Hematopoietic multipotent progenitor cell (in vitro differentiated cells): ENCODE results near the gene BCLAF1. TPM values are rescaled to one million over a fixed set of nuclear protein-coding genes. Genes with fewer than 3 reads are reported as not detected.
"Not testable (repeated sequence)": the region's sequence is repeated elsewhere in the genome, so short reads cannot be mapped to it uniquely, and the experiment has no call there.

ENCODE experiments used
- DNase-seq, 3 donors: peaks; one replicate each; pipeline ENCODE4 v3.0.0-alpha.2; 2011 to 2015; ENCODE audit warnings: low read depth in 2 of 3, low spot score in 2 of 3
- total RNA-seq: library from RNA; depleted of rRNA; stranded (reverse); fragments of >200 nt; gene quantifications from one replicate; pipeline ENCODE4 v1.2.3, GENCODE V29; 2012

BCLAF1 gene
- total RNA-seq, 1 donor = 81.1 TPM

DNA sequence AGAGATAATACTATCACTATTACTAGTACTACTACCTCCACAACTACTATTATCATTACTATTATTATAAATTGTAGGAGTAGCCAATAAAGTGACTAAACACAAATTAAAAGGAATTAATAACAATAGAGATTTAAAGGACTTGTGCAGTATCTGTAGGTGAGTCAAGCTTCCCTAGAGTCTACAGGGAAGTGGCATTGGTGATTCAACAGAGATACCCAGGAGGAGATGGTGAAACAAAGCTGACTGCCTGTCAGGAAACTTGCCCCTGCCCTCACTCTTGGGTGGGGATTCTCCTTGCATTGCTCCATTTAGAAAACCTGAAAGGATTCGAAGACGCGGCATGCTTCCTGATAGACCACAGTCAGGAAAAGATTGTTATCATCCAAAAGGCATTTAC is 23.3 kb upstream of the BCLAF1 start:
- DNase-seq = no peak

DNA sequence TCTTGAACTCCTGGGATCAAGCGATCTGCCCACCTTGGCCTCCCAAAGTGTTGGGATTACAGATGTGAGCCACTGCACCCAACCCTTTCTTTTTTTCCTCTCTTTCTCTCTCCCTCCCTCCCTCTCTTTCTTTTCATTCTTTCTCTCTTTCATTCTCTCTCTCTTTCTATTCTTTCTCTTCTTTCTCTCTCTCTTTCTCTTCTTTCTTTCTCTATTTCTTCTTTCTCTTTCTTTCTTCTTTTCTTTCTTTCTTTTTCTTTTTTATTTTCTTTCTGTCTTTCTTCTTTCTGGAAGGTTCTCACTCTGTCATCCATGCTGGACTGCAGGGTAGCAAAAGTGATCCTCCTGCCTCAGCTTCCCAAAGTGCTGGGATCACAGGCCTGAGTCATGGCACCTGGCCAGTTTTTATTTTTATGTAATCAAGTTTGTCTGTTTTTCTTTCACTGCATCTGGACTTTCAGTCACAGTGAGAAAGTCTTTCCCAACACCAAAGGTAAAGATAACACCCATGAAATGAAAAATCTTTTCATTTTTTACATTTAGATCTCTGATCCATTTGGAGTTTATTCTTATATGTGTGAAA is 20.2 kb upstream of the BCLAF1 start:
- no peak for DNase-seq

DNA sequence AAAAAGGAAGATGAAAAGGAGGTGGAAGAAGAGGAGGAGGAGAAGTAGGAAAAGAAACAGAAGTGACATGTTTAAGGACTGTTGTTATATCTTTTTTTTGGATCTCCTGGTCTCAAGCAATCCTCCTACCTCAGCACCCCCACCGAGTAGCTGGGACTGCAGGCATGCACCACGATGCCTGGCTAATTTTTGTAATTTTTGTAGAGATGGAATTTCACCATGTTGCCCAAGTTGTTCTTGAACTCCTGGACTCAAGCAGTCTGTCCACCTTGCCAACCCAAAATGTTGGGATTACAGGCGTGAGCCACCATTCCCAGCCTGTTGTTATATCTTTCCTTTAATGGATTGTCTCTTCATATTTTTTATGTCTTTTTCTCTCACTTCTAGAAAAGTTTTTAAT is 19.5 kb upstream of the BCLAF1 start:
- no peak for DNase-seq

- DNase-seq = not testable (repeated sequence)
Observed at GRCh38 chr6:136308469-136308868, 18.8 kb upstream of the BCLAF1 start.

GRCh38 chr6:136307351-136307750 is 17.7 kb upstream of the BCLAF1 start:
- DNase-seq = no peak

GRCh38 chr6:136306466-136306865 is 16.8 kb upstream of the BCLAF1 start:
- DNase-seq = no peak

DNA sequence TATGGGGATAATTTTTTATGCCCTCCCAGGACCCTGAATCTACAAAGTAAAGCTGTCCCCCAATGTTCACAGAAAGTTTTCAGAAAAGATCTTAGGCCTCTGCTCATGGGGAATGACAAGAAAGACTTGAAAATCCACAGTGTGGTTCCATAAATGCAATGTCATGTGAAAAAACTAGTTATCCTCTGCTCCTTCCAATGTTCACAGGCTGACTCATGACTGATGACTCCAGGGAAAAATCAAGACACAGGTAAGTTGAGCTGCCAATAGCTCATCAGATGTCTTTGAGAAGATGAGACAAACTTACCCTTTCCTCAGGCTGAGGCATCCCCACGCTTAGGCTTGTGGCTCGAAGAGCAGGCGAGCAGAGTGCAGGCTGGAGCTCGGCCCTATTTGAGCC is 14.8 kb upstream of the BCLAF1 start:
- no peak for DNase-seq

GRCh38 chr6:136303516-136303915 is 13.9 kb upstream of the BCLAF1 start:
- DNase-seq = no peak

GRCh38 chr6:136294621-136295020 is 5.0 kb upstream of the BCLAF1 start:
- DNase-seq = no peak

GRCh38 chr6:136290410-136291010 is 864 bp upstream of the BCLAF1 start:
- peak; percentile 83 to 97 (median 92) for DNase-seq

- peak; percentile 91 to 96 (median 92) for DNase-seq
Observed at GRCh38 chr6:136289327-136289578, 393 bp downstream of the BCLAF1 start.

- peak; percentile 83 to 96 (median 96) for DNase-seq
Observed at GRCh38 chr6:136288566-136289326, 900 bp downstream of the BCLAF1 start.

DNA sequence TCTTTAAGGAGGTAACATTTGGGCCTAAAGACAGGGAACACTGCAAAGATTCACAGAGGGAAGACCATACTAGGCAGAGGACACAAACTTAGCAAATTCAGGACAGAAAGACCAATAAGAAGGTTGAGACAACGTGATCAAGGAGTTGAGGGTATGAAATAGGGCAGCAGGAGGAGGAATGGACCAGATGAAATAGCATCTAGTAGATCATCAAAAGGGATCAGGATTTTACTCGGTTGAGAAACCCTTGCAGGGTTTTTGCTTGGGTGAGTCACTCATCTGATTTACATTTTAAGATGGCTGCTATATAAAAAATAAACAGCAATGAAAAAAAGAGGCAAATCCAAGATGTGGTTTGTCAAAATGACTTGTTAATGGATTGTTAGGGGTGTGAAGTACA is 4.7 kb downstream of the BCLAF1 start:
- peak in 2 of 3 donors; percentile 16 to 21 for DNase-seq

DNA sequence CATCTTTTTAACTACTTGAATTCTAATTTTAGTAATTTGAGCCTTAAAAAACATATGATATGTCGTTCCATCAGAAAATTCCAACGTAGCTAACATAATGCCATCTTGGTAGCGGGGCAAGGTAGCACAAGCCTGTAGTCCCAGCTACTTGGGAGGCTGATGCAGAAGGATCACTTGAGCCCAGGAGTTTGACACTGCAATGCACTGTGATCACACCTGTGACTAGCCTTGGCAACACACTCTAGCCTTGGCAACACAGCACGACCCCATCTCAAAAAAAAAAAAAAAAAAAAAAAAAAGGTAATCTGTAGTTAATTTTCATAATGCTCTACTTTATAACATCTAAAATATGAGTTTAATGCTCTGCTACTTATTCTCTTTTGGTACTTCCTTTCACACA is 6.7 kb downstream of the BCLAF1 start:
- no peak for DNase-seq

DNA sequence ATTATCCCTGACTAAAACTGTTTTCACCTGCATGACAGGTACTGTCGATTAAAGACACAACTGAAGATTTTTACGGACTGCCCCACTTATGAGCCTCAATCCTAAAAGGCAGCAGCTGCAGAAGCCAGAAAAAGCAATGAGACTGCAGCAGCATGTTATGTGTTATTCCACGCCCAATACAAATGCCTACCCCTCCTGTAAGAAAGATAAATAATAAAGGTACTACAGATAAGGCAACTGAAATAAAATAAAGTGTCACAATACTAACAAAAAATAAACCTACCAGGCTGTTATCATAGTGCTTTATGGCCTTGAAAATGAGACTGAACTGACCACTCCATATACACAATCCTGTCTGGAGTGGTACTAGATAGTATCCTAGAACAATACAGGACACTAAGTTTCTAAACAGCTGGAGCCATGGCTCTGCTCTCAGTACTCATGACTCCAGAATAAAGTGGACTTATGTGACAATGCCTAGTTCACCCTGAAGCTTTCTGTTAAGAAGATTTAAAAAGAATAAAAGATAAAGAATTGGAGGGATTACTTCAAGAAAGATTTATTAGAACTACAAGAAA is 9.5 kb downstream of the BCLAF1 start:
- DNase-seq = no peak

DNA sequence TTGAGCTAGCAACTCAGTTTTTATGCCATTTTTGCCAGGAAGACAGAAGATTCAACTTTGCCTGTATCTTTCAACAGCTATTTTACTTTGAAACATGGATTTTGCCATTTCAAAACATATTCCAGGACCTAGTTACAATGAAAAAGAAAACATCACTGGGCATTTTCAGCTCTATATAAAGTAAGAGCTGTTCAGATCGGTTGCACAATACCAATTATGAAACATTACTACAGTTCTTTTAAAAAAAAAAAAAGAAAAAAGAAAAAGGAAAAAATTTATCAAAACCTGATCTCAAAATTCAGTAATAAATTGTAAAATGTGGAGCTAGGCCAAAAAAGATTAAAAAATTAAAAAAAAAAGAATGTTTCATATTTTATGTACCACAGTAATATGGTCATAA is 15.6 kb downstream of the BCLAF1 start:
- no peak for DNase-seq

DNA sequence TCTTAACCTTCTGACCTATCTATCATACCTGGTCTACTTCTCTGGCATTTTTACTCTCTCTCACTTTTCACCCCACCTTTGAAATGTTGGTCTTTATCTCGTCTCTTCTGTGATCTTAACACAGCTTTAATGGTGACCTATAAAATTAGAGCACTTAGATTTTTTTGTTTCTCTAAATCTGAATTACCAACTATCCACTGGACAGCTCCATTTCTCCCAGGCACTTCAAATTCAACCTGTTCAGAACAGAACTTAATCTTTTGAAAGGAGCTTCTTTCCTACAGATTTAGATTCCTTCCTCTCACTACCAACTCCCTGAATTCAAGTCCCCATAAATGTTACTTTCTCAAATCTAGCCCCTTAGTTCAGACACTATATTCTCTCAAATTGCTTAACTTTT is 24.5 kb downstream of the BCLAF1 start:
- no peak for DNase-seq

- no peak for DNase-seq
Observed at GRCh38 chr6:136262940-136263339, 26.7 kb downstream of the BCLAF1 start.

DNA sequence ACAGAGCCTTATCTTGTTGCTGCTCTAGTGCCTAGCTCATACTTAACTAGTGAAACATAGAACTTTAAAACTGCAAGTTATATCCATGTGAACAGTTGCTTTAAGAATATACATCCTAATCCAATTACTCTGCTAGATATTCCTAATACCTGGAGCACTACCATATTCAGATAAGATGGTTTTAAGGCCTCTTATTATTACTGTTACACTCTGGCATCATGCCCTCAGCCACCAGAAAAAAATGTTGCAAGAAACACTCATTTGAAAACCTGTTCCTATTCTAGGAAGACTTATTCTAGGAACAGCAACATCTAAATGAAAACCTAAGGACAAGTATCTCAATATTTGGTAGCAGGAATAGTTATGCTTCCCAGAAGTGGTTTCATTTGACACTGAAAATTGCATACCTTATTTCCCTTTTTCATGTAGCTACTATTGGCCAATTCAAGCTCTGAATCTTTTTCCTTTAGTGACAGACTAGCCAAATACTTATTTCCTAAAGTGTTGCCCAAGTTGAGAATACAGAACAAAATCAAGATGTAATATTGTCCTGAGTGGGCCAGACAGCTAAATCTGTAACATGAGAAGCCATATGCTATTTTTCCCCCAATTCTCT is 34.7 kb downstream of the BCLAF1 start:
- no peak for DNase-seq

GRCh38 chr6:136253734-136254133 is 35.9 kb downstream of the BCLAF1 start:
- DNase-seq = no peak

GRCh38 chr6:136252441-136252840 is 37.2 kb downstream of the BCLAF1 start:
- DNase-seq = no peak

GRCh38 chr6:136251394-136251793 is 38.3 kb downstream of the BCLAF1 start:
- DNase-seq = no peak
